NCI-H748 (cell line): Measurements from ENCODE around the gene HDAC9.

ENCODE experiments used
- DNase-seq: peaks from one replicate; lab custom pipeline; 2025; ENCODE audit not compliant: unreplicated experiment; lab: John Stamatoyannopoulos, UW

The HDAC9 gene

DNA sequence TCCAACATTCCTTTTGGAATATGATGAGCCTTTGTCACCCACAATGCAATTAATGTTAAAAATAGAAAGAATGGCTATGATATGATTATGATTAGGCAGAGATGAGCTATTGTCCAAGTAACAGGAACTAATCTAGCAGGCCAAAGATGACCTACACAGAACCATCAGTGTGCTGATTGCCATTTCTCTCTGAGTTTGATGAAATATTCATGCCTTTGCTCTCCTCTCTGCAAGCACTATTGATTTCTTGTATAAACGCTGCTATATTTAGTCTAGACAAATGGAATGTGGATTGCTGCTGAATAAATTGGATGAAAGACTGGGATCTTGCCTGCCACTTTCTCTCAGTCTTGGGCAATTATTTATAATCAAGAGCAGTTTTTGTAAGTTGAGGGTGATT is 85.4 kb downstream of the HDAC9 start:
- no peak for DNase-seq

DNA sequence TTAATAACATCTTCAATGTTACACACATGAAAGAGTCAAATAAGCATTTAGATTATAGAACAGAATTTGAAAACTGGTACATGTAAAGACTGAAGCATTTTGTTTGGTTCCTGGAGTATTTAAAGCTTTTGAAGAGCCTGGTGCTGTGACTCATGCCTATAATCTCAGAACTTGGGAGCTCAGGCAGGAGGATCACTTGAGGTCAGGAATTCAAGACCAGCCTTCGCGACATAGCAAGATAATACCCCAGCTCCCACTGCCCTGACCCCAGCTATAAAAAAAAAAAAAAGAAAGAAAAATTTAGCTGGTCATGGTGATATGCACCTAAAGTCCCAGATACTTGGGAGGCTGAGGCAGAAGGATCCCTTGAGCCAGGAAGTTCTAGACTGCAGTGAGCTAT is 87.8 kb downstream of the HDAC9 start:
- no peak for DNase-seq

DNA sequence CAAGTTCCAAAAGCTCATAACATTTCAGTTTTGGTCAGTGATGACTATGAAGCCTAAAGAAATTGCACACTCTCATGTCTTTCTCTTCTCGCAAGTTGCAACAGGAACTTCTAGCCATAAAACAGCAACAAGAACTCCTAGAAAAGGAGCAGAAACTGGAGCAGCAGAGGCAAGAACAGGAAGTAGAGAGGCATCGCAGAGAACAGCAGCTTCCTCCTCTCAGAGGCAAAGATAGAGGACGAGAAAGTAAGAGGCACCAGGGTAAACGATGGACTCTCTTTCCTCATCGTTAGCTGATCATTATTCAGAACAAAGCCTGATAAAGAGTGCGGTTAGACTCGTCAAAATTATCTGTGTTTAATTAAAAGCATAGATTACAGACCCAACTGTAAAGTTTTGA is 94.7 kb downstream of the HDAC9 start:
- DNase-seq, result no peak

DNA sequence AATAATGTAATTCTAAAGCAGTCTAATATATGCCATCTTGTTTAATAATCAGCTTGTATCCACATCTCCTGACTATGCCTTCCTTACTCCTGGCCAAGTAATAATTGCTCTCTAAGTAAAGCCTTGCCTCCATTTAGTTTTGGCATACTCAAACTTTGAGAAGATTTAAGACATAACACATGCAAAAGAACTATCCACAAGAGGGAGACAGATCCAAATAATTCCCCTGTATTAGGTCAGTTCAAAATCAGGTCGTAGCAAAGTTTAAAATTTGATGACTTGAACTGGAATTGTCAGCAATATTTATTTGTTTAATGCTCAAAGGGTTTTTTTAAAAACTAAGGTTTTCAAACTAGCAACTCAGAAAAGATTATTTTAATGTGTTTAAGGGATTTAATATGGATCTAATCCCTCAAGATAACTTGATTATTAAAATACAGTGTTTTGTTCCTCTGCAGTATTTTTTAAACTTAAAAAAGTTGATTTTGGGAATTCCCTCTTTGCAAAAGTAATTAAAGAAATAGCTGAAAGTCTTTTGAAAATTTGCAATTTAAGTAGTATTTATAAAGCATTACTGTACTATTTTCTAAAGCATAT is 95.3 kb downstream of the HDAC9 start:
- DNase-seq, result peak; percentile 20

DNA sequence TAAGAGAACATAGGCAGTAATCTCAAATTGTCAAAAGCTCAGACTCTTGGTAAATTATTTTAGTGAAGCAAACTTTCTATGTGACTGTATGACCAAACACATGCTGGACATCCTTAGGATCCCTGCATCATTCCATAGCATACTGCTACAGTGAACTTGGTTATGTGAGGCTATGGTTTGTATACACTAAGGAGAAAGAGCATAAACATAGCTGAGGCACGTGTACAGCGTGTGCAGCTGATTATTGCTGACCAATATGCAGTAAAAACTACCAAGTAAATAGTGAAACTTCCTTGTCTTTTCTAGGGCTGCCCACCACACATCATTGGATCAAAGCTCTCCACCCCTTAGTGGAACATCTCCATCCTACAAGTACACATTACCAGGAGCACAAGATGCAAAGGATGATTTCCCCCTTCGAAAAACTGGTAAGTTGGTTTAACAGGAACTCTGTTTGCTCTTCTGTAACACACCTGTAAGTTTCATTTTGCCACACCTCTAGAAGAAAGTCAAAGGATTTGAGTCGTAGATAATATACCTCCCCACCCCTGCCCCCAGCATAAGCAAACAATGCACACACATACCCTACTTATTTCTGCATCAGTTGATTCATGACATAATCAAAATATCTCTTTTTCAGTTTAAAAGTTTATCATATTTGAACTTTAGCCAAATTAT is 98.2 kb downstream of the HDAC9 start:
- DNase-seq, result no peak

DNA sequence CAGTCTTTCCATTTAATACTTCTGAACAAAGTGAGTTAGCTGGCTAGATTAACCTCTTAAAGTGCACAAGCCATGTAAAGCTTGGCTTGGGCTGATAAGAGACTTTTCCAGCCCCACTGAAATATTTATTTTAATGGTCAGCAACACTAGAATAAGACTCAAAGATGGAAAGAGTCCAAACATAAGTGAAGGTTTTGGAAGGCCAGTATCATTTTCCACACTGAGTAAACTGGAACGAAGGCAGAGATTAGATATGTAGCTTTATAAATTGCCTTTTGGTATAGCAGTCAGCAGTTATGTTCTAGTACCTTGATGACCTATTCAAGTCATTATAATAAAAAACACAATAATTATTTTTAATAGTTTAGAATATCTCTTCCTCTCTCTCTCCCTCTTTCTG is 102.2 kb downstream of the HDAC9 start:
- no peak for DNase-seq

DNA sequence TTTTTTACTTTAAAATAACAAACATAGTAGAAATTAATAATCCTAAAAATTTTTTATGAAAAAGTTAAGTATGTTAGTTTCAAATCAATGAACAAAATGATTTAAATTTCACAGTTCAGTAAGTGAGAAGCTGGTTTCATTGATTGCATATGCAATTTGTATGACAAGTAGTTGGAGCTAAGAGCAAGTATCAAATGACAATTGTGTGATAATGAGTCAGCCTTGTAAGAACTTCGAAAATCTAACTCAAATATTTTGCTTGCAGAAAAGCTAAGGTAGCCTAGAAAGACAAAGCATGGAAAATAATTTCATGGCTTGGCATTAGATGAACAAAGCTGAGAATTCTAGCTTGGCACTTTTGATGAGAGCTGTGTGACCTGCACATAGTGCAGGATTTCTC is 111.5 kb downstream of the HDAC9 start:
- DNase-seq, result no peak

DNA sequence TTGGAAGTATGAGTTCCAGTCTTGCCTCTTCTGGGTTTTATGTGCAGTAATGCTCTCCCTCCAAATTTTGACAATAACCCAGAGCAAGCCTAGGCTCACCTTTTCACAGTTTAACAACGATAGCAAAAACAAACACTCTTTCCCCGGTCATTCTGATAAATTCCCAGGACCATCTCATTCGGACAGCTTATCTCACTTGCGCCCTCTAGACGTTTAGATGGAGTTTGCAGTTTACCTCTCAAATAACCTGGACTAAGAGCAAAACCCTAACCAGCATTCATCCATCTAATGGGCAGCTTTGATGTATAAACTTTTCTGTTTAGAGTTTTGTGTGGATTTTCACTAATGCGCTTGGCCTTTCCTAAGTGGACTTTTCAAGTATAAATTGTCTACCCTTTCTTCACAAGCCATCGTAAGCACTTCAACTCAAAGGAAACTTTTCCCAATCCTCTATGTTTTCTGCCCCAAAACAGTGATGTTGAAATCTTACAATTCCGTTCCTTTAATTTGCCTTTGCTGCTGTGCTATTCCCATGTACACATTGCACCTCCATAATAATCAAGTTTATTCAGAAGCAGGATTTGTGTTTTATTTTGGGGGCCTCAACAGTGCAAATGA is 114.9 kb downstream of the HDAC9 start:
- DNase-seq, result peak; percentile 35

DNA sequence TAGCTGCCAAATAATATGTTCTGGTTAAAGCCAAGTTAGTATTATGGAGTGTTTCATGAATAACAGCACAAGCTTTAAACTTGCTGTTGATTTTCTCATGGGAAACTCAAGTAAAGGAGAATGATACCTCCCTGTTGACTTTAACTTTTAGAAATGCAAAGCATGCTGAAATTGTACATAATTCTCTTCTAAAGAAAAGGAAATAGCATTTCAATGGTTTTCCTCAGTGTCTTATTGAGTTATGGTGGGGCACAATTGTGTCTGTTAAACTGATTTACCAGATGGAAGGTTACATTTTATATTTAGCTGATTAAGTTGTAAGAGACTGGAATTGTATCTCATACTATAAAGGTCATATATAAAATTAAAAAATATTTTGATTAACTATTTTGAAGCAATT is 119.3 kb downstream of the HDAC9 start:
- no peak for DNase-seq

DNA sequence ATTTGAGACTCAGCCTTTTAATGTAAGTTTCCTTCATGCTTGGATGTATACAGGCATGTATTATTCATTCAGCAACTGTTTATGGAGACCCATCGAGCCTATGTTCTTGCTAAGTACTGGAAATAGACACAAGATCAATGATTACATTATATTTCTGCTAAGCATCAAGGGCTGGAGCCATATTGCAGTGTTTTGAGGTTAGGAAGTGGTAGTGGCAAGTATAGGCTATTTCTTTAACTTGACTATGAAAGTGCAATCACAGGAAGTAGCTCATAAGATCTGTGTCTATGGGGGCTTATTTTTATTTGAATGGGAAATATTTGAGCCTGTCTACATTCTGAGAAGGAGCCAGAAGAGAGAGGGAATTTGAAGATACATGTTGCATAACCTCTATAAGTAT is 123.8 kb downstream of the HDAC9 start:
- DNase-seq, result no peak

DNA sequence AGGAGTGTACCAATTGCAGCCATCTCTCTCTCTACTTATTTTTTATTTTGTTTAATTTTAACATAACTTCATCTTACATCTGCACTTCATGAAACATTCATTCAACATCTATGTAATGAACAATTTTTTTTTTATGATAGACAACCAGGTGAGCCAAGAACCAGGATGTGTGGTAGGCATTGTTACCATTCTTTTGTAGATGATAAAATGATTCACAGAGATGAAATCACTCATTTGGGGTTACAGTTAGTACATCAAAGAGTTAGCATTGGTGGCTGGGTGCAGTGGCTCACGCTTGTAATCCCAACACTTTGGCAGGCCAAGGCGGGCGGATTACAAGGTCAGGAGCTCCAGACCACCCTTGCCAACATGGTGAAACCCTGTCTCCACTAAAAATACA is 127.8 kb downstream of the HDAC9 start:
- DNase-seq, result no peak

DNA sequence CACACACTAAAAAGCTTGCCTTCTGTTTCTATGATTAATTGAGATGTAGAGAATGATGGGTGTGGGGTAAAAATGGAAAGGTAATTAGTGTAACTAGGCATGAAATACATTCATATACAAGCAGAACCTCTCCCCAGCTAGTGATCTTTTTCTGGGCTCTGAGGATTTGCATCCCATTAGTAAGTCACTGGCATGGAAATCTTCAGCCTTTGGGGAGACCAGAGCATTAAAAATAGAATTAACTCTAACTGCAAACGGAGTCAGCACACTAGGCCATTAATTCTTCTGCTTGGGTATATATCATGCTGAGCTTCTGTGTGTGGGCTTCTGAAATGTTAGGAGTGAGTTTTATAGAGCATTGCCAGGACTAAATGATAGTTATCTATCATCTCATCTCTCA is 128.9 kb downstream of the HDAC9 start:
- DNase-seq, result no peak

DNA sequence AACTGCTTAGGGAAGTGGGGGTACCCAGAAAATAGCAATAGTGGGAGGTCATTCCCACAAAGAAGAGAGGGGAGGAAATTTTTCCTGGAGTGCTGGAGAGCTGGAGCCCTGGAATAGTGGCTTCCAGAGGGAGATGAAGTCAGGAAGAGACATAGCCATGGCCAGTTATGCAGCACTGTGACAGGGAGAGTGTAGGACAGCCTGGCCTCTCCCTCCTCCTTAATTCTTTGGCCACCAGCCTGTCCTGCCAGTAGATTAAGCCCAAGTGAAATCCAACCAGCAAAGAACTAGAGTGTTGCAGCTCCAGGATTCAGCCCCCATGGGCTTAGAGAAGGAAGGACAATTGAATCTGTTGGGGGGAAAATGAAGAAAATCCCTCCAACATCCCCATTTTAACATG is 130.5 kb downstream of the HDAC9 start:
- no peak for DNase-seq

DNA sequence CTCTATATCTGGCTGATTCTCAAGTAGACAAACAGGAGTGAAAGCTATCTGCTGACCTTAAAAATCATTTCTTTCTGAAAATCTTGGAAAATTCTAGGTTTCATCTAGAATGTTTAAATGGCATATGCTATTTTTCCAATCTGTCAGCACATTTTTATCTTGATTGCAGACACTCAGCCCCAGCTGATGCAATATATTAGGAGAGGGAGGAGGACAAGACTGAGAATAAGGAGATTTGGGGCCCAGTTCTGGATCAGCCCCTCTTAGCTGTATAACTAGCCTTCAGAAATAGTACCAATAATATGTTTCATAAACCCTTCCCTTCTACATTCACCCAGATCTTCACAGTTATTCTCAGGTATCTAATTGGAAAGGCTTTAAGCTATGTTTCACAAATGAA is 131.2 kb downstream of the HDAC9 start:
- no peak for DNase-seq

DNA sequence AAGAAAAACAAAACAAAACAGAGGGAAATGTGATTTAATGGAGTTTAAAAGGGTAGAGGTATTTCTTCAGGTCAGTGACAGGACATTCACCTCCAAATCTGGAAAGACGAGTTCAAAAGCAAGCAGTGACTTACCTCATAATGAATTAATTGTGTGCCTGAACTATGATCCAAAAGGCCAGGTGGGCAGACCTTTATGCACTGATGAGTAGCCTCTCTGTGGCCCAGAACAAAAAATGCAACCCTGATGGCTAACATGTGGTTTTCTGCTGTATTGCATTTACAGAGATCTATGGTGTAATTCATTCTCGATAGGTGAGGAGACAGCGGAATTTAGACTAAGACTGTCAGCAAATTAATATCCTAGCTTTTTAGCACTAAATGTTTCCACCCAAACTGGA is 142.0 kb downstream of the HDAC9 start:
- no peak for DNase-seq

DNA sequence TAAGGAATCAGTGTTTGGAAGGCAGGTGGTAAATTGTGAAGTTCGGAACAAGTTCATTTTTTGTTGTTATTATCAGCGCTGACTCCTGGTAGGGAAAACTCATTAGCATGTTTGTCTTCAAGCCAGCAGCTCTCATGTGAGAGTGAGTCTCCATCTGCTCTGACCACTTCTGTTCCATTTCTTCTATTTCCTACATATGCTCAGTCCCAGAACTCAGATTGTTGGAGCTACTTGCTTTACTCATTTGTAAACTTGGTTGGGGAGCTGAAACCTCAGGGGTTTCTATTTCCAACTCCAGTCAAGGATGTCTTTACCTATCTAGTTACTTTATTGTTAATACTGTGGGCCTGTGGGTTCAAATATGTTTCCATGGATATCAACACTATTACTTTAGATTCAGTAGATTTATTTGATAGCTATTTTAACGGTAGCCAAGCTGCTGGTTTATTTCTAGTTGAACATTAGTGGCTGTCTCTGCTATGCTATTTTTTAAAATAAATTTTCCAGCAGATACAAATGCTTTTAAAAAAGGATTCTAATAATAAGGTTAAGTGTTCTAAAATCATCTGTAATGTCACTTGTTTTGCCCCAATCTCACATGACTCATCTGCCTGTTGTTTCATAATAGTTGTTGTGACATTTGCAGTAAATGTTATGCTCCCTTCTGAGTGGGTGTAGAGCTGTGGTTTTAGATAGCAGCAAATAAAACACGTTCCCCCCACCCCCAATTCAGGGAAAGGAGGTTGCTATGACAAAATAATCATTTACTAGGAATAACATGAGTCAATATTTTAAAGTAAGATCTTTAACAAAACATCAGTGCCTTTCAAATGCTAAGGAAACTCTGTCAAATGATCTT is 143.3 kb downstream of the HDAC9 start:
- no peak for DNase-seq

DNA sequence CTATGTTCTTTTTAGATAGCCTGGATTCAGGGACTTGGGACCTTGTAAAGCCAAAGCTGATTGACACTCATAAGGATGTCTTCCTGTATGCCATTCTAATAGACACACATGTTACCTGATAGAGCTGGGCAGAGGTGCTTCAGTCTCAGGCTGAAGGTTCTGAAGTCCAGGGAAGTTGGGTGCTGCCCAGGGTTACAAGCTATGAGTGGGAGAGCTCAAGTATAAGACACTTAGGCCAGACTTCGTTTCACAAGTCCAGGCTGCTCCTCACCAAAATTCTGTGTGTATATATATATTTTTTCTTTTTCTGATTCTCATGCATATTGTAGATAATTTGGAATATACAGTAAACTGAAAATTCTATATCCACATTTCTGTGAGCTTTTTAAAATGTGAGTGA is 144.2 kb downstream of the HDAC9 start:
- no peak for DNase-seq

DNA sequence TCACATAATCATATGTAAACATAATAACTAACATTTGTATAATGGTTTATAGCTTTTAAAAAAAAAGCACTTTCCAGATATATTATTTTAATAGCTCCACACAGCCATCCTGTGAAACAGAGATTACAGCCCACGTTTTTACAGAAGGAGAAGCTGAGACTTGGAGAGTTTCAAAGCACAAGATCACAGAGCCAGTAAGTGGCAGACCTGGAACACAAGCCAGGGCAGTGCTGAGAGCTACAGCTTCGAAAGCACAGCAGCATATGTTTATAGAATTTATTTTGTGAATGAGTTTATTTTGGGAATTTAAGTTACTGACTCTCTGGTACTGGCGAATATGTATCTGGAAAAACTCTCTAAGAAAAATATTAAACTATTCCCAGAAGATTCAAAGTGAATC is 149.4 kb downstream of the HDAC9 start:
- DNase-seq, result no peak

DNA sequence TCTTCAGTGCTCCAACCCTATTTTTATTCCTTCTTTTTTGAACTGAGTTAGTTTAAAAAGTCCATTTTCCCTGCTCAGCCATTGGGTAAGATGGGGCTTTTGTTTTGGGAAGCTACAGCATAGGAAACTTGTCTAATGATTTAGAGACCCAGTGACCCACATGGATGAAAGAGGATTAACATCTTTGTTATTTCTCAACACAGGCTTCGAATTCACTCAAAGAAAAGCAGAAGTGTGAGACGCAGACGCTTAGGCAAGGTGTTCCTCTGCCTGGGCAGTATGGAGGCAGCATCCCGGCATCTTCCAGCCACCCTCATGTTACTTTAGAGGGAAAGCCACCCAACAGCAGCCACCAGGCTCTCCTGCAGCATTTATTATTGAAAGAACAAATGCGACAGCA is 152.0 kb downstream of the HDAC9 start:
- DNase-seq, result no peak

DNA sequence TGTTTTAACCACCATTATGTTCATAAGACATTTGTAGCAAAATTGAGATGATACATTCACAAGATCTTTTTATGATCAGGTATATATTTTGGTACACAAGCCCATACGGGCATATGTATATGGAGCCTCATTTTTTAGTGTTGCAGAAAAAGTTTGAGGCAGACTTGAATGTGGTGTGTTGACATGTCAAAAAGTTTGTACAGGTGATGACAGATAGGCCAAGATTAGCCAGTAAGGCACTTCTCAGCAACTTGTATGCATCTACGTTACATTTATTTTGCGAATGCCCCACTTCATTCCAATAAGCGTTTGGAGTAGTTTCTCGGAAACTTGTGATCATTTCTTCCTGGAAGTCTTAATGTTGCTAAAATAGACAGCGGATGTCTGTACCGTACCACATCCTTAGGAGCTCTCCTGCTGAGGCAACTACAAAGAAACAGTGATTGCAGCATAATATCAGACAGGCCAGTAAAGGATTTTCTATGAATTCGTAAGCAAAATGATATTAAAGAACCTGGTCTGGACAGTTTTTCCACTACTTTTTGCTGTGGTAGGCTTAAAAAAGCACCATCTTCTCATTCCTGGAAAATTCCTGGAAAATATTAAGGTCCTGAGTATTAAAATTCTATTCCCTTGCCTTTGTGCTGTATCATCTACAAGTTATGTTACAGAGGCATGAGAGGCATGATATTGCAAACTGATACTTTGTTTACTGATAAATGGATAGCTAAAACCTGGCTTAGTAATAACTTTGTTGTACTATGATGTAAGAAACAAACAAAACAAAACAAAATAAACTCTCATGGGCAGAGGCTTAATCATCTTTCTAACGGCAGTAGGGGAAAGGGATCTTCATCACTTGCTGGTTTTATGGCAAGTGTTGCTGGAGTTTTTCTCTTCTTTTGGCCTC is 153.6 kb downstream of the HDAC9 start:
- no peak for DNase-seq
